Activated T-cell treated with anti-CD3 and anti-CD28 coated beads, Interleukin-2, amount 50 U/mL, for 72 hours (primary cell): ENCODE measurements around the gene EYA2. TPM values are rescaled to one million over a fixed set of nuclear protein-coding genes. Genes with fewer than 3 reads are reported as not detected.
"Not testable (repeated sequence)": the region's sequence is repeated elsewhere in the genome, so short reads cannot be mapped to it uniquely, and the experiment has no call there.

Experiments used
- ATAC-seq, 2 donors: fragments of 150-1000 bp; cut with Tn5 transposase; replicated peaks in 1 of 2; 2 replicates each; pipeline ENCODE4 v1.10.0; 2021; ENCODE audit warnings: moderate library complexity in 2 of 2, mild to moderate bottlenecking in 1 of 2
- DNase-seq, 2 donors: peaks; one replicate each; pipeline ENCODE4 v3.0.0; 2021 to 2022; ENCODE audit warnings: mixed read lengths in 1 of 2
- H3K27ac Mint-ChIP-seq: one replicate; pipeline ENCODE4 v1.8.0; 2022; ENCODE audit warnings: mild to moderate bottlenecking, moderate library complexity, mixed read lengths
- H3K27me3 Mint-ChIP-seq: one replicate; pipeline ENCODE4 v1.8.0; 2022; ENCODE audit warnings: low read depth, mixed read lengths
- H3K36me3 Mint-ChIP-seq, 2 donors: one replicate each; pipeline ENCODE4 v1.8.0; 2022; ENCODE audit warnings: mixed read lengths in 2 of 2, mild to moderate bottlenecking in 1 of 2; ENCODE audit not compliant: insufficient read depth in 2 of 2
- H3K4me1 Mint-ChIP-seq: one replicate; pipeline ENCODE4 v1.8.0; 2022; ENCODE audit warnings: low read depth, mixed read lengths
- H3K4me3 Mint-ChIP-seq, 2 donors: one replicate each; pipeline ENCODE4 v1.8.0; 2022; ENCODE audit warnings: mild to moderate bottlenecking in 2 of 2, mixed read lengths in 2 of 2, moderate library complexity in 2 of 2
- H3K9me3 Mint-ChIP-seq, 2 donors: one replicate each; pipeline ENCODE4 v1.8.0; 2022; ENCODE audit warnings: mixed read lengths in 2 of 2
- total RNA-seq, 2 donors: library from RNA; stranded (reverse); gene quantifications; one replicate each; pipeline ENCODE4 v1.2.3, GENCODE V29; 2022

EYA2 gene
- total RNA-seq, 2 donors from 2014 or later: 0.12 TPM; not detected in 1

- DNase-seq (no peak), ATAC-seq (no peak)
- H3K36me3 Mint-ChIP-seq: peaks cover 0 to 7% of the 10 kb centered on the region in 2 donors
- no peaks in the 10 kb centered on the region for H3K27me3 Mint-ChIP-seq
- no peak overlapping the region for H3K27ac Mint-ChIP-seq
- H3K4me3 Mint-ChIP-seq: no peak overlapping the region
- no peaks in the 10 kb centered on the region for H3K4me1 Mint-ChIP-seq
- peaks cover 0 to 7% of the 10 kb centered on the region in 2 donors for H3K9me3 Mint-ChIP-seq
Observed at GRCh38 chr20:46872328-46873211, 22.1 kb upstream of the EYA2 start.

GRCh38 chr20:46875059-46875458 lies 19.6 kb upstream of the EYA2 start:
- no peak for DNase-seq

DNA sequence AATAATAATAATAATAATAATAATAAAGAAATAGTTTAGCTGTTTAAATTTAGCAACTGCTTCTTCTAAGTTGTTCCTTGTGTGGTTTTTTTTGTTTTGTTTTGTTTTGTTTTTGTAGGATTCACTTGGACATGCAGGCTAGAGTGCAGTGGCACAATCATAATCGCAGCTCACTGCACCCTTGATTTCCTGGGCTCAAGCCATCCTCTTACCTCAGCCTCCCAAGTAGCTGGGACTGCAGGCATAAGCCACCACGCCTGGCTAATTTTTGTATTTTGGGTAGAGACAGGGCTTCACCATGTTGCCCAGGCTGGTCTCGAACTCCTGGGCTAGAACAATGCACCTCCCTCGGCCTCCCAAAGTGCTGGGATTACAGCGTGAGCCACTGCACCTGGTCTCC lies 15.3 kb upstream of the EYA2 start:
- Mint-ChIP-seq H3K27me3 (no peaks in the 10 kb centered on the region), H3K4me3 (no peak overlapping the region), H3K9me3 (no peaks in the 10 kb centered on the region), H3K36me3 (no peaks in the 10 kb centered on the region), H3K27ac (no peak overlapping the region), H3K4me1 (no peaks in the 10 kb centered on the region)
- DNase-seq: no peak
- no peak for ATAC-seq

More at GRCh38 chr20:46875059-46875458, 19.6 kb upstream of the EYA2 start:
- no peaks in the 10 kb centered on the region for H3K36me3 Mint-ChIP-seq
- H3K4me1 Mint-ChIP-seq: no peaks in the 10 kb centered on the region
- ATAC-seq: no peak
- H3K27ac Mint-ChIP-seq: no peak overlapping the region
- no peaks in the 10 kb centered on the region for H3K27me3 Mint-ChIP-seq
- H3K9me3 Mint-ChIP-seq: peaks cover 0 to under 1% of the 10 kb centered on the region in 2 donors
- no peak overlapping the region for H3K4me3 Mint-ChIP-seq

DNA sequence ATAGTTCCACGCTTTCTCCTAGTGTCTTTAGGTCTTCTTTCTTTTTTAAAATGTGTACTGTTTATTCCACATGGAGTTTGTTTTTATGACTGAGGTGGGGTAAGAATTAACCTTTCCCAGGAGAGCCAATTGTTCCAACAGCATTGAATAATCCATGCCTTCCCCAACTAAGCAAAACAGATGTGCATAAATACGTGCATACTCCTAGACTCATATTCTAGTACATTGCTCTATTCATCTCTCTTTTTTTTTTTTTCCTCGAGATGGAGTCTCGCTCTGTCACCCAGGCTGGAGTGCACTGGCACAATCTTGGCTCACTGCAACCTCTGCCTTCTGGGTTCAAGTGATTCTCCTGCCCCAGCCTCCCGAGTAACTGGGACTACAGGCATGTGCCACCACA lies 14.7 kb upstream of the EYA2 start:
- not testable (repeated sequence) for H3K36me3 Mint-ChIP-seq, H3K9me3 Mint-ChIP-seq, ATAC-seq, H3K4me3 Mint-ChIP-seq, H3K27me3 Mint-ChIP-seq, DNase-seq, H3K4me1 Mint-ChIP-seq, H3K27ac Mint-ChIP-seq

- DNase-seq: no peak
- Mint-ChIP-seq H3K27ac (no peak overlapping the region), H3K4me3 (no peak overlapping the region), H3K27me3 (no peaks in the 10 kb centered on the region), H3K9me3 (no peaks in the 10 kb centered on the region), H3K36me3 (no peaks in the 10 kb centered on the region), H3K4me1 (no peaks in the 10 kb centered on the region)
- no peak for ATAC-seq
Observed at GRCh38 chr20:46883892-46884291, 10.8 kb upstream of the EYA2 start.

DNA sequence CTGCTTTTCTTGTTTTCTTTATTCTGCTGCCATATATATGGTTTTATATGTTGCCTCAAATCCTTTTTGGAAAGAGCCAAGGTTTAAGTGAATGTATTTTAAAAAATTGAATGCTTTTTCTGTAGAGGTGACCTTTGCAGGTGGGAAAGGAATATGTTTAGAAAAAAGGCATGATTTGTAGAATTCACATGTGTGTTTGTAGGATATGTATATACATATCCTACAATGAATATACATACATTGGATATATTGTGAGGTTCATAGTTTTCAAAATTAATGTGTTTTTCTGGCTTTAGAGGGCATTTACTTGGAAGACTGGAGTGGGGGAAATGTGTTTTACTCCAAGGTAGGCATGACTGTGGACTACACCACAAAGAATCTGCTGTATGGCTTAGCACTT lies 4.0 kb upstream of the EYA2 start:
- Mint-ChIP-seq H3K36me3 (no peaks in the 10 kb centered on the region), H3K4me1 (no peaks in the 10 kb centered on the region), H3K9me3 (no peaks in the 10 kb centered on the region), H3K27ac (no peak overlapping the region), H3K4me3 (no peak overlapping the region), H3K27me3 (peaks cover 20% of the 10 kb centered on the region)
- ATAC-seq (no peak), DNase-seq (no peak)

DNA sequence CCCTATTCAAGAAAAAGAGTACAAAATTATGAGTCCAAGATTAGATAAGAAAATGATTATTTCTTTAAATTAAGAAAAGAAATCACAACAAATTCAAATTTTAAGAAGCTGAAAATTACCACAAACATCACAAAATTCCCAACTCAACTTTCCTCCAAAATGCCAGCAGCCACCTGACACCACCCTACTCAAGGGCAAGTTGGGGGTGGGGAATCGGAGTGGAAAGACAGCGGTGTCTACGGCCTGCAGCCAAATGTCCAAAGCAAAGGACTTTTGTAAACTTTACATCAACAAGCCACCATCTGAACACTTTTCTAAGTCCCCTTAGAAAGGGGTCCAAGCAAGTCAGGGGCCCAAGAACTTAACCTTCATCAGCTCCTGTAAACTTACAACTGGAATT lies 1.6 kb upstream of the EYA2 start:
- DNase-seq (no peak), ATAC-seq (no peak)
- no peak overlapping the region for H3K4me3 Mint-ChIP-seq
- H3K27me3 Mint-ChIP-seq: peaks cover 42% of the 10 kb centered on the region
- no peaks in the 10 kb centered on the region for H3K36me3 Mint-ChIP-seq
- no peaks in the 10 kb centered on the region for H3K4me1 Mint-ChIP-seq
- no peaks in the 10 kb centered on the region for H3K9me3 Mint-ChIP-seq
- no peak overlapping the region for H3K27ac Mint-ChIP-seq

DNA sequence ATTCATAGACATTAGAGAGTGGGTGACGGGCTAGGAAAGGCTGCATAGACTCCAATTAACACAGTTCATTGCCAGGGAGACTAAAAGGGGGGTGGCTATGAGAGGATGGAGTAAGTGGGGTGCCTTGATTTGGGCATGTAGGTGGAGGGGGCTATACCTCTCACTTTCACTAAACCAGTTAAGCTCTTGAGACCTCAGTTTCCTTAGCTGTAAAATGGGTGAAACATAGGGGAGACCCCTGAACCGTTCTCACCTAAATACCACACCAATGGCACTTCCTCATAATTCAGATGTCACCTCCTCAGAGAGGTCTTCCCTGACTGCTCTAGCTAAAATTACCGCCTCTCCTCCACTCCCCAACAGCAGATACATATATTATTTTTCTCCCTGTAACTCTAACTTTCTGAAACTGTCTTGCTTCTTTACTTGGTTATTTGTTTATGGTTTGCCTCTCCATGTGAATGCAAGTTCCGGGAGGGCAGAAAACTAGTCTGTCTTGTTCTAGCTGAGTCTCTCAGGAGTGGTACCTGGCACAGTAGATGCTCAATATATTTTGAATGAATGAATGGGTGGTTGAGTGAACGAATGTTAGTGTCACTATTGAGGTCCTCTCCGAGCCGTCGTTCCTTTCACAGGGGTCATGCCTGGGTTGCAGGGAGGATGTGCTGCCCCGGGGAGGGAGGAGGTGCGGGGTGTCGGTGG lies 615 bp upstream of the EYA2 start:
- H3K9me3 Mint-ChIP-seq: no peaks in the 10 kb centered on the region
- no peaks in the 10 kb centered on the region for H3K36me3 Mint-ChIP-seq
- no peak overlapping the region for H3K4me3 Mint-ChIP-seq
- no peak for ATAC-seq
- DNase-seq: no peak
- H3K27ac Mint-ChIP-seq: no peak overlapping the region
- H3K4me1 Mint-ChIP-seq: no peaks in the 10 kb centered on the region
- H3K27me3 Mint-ChIP-seq: peaks cover 49% of the 10 kb centered on the region

DNA sequence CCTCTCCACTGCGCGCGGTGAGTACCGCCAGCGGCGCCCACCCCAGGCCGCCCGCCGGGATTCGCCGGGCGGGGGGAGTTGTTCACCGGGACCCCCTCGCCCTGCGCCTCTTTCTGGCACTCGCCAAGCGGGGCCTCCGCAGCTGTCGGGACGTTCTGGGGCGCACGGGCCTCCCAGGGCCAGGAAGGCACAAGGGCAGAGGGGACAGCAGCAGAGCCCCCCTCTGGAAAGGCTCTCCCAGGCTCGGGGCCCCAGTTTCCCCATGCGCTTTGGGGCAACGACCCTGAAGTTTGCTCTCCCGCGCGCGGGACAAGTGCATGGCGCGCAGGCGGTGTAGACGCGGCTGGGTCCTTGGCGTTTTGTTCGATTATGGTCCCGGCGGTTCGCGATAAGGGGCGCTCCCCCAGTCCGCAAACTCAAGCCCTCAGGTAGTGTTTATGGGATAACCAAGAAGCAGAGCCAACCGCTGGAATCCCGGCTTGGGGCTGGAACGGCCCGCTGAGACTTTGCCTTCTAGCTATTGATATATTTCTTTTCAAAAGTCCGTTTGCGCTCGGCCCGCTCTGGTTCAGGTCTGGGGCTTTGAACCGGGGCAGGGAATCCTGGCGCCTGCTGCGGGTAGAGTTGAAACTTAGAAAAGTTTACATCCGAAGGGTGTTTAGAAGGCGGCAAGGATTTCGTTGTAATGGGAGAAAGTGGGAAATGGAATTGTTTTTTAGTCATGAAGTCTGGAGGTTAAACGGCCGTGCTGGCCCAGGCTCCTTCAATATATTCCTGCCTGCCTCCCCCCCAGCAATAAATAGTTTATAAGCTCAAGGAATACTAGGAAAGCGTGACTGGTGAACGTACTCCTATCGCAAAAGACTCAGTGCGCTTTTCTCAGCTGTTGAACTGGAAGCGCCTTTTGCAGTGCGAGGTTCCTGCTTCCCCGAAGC lies 595 bp downstream of the EYA2 start:
- DNase-seq (no peak), ATAC-seq (no peak)
- Mint-ChIP-seq H3K9me3 (no peaks in the 10 kb centered on the region), H3K4me1 (no peaks in the 10 kb centered on the region), H3K27me3 (peaks cover 56% of the 10 kb centered on the region), H3K27ac (no peak overlapping the region), H3K4me3 (no peak overlapping the region), H3K36me3 (no peaks in the 10 kb centered on the region)

- Mint-ChIP-seq H3K27ac (no peak overlapping the region), H3K9me3 (no peaks in the 10 kb centered on the region), H3K36me3 (no peaks in the 10 kb centered on the region), H3K4me3 (no peak overlapping the region), H3K4me1 (no peaks in the 10 kb centered on the region), H3K27me3 (peaks cover 56% of the 10 kb centered on the region)
- DNase-seq (no peak), ATAC-seq (no peak)
Observed at GRCh38 chr20:46895906-46896242, 1.2 kb downstream of the EYA2 start.

GRCh38 chr20:46897328-46897880 lies 2.8 kb downstream of the EYA2 start:
- DNase-seq (no peak), ATAC-seq (no peak)
- H3K9me3 Mint-ChIP-seq: no peaks in the 10 kb centered on the region
- peaks cover 56% of the 10 kb centered on the region for H3K27me3 Mint-ChIP-seq
- H3K36me3 Mint-ChIP-seq: no peaks in the 10 kb centered on the region
- H3K4me3 Mint-ChIP-seq: no peak overlapping the region
- H3K4me1 Mint-ChIP-seq: no peaks in the 10 kb centered on the region
- H3K27ac Mint-ChIP-seq: no peak overlapping the region

- H3K36me3 Mint-ChIP-seq: no peaks in the 10 kb centered on the region
- H3K9me3 Mint-ChIP-seq: no peaks in the 10 kb centered on the region
- H3K27ac Mint-ChIP-seq: no peak overlapping the region
- peaks cover 52% of the 10 kb centered on the region for H3K27me3 Mint-ChIP-seq
- no peak overlapping the region for H3K4me3 Mint-ChIP-seq
- no peak for DNase-seq
- no peak for ATAC-seq
- H3K4me1 Mint-ChIP-seq: no peaks in the 10 kb centered on the region
Observed at GRCh38 chr20:46898423-46898822, 3.8 kb downstream of the EYA2 start.

DNA sequence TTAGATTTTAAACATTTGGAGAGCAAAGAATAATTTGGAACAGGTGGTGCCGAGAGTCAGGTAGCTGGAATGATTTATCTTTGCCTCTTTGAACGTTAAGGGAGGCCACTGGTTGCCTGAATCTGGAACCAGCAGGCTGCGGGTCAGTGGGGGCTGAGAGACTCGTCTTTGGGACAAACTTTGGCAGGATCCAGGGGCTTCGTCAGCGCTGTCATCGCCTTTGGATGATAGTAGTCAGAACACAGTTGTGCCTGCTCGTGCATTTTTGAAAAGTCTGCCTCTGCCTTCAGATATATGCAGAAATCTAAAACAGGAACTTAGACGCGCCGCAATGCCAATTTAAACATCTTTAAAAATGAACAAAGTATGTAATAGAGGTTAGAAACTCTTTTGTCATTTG lies 5.0 kb downstream of the EYA2 start:
- Mint-ChIP-seq H3K4me3 (no peak overlapping the region), H3K36me3 (no peaks in the 10 kb centered on the region), H3K9me3 (no peaks in the 10 kb centered on the region), H3K27me3 (peaks cover 42% of the 10 kb centered on the region), H3K4me1 (no peaks in the 10 kb centered on the region), H3K27ac (no peak overlapping the region)
- DNase-seq (no peak), ATAC-seq (no peak)
